Liver (tissue), 3 donors: ENCODE results near the gene MAD2L1BP.

Experiments
- EGR1 ChIP-seq, 2 donors: IDR thresholded peaks; 2 replicates each; pipeline ENCODE4 v1.6.1; 2016 to 2018; ENCODE audit warnings: antibody characterized with exemption in 2 of 2, low read depth in 2 of 2
- MAX ChIP-seq: IDR thresholded peaks from 2 replicates; pipeline ENCODE4 v1.6.1; 2016; ENCODE audit warnings: antibody characterized with exemption
- REST ChIP-seq: IDR thresholded peaks from 2 replicates; pipeline ENCODE4 v1.6.1; 2016; ENCODE audit warnings: antibody characterized with exemption, mild to moderate bottlenecking
- TF ChIP-seq, protein P1 (sequence below): fragments of 150-350 bp; IDR thresholded peaks from 2 replicates; pipeline ENCODE4 v1.5.1; 2017; ENCODE audit warnings: improper control_type of control experiment, low read depth, low read length; ENCODE audit not compliant: missing input control
- TF ChIP-seq, protein P2 (sequence below): IDR thresholded peaks from 2 replicates; pipeline ENCODE4 v1.6.1; 2016; ENCODE audit warnings: antibody characterized with exemption
- donor health status: healthy.
- donor health status: healthy.

DNA sequence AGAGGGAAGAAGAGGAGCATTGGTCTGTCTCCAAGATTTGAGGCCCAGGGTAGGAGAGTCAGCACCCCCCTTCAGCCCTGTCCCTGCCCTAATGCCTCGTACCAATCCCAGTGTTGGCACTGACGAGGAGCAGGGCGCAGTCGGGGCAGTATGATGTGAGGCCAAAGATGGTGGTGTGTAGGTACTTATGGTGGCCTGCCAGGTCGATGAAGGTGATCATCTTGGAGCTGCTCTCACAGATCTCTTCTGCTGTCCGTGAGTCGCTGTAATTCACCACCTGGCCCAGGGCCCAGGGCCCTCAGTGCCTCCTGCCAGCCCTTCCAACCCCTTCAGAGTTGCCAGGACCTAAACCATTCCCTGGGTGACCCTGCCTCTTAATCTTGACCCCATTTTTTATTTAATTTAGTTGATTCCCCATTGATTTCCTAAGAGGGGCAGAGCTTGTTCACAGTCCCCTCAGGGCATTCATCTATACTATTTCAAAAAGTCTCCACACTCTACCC, 10.8 kb upstream of the MAD2L1BP start:
- TF ChIP-seq EGR1 (IDR thresholded peaks at IDR 0.05; ENCODE audit: low read depth in 2 of 2) = no peak
- TF ChIP-seq, protein P1, sequence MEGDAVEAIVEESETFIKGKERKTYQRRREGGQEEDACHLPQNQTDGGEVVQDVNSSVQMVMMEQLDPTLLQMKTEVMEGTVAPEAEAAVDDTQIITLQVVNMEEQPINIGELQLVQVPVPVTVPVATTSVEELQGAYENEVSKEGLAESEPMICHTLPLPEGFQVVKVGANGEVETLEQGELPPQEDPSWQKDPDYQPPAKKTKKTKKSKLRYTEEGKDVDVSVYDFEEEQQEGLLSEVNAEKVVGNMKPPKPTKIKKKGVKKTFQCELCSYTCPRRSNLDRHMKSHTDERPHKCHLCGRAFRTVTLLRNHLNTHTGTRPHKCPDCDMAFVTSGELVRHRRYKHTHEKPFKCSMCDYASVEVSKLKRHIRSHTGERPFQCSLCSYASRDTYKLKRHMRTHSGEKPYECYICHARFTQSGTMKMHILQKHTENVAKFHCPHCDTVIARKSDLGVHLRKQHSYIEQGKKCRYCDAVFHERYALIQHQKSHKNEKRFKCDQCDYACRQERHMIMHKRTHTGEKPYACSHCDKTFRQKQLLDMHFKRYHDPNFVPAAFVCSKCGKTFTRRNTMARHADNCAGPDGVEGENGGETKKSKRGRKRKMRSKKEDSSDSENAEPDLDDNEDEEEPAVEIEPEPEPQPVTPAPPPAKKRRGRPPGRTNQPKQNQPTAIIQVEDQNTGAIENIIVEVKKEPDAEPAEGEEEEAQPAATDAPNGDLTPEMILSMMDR = no peak
- TF ChIP-seq REST = no peak
- no peak for TF ChIP-seq MAX
- TF ChIP-seq, protein P2, sequence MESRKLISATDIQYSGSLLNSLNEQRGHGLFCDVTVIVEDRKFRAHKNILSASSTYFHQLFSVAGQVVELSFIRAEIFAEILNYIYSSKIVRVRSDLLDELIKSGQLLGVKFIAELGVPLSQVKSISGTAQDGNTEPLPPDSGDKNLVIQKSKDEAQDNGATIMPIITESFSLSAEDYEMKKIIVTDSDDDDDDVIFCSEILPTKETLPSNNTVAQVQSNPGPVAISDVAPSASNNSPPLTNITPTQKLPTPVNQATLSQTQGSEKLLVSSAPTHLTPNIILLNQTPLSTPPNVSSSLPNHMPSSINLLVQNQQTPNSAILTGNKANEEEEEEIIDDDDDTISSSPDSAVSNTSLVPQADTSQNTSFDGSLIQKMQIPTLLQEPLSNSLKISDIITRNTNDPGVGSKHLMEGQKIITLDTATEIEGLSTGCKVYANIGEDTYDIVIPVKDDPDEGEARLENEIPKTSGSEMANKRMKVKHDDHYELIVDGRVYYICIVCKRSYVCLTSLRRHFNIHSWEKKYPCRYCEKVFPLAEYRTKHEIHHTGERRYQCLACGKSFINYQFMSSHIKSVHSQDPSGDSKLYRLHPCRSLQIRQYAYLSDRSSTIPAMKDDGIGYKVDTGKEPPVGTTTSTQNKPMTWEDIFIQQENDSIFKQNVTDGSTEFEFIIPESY = no peak
